ENCODE results near the gene TTC36. TPM values are rescaled to one million over a fixed set of nuclear protein-coding genes. Genes with fewer than 3 reads are reported as not detected.

The TTC36 gene
- total RNA-seq, 1 experiment from 2014 or later = 1.2 TPM

DNA sequence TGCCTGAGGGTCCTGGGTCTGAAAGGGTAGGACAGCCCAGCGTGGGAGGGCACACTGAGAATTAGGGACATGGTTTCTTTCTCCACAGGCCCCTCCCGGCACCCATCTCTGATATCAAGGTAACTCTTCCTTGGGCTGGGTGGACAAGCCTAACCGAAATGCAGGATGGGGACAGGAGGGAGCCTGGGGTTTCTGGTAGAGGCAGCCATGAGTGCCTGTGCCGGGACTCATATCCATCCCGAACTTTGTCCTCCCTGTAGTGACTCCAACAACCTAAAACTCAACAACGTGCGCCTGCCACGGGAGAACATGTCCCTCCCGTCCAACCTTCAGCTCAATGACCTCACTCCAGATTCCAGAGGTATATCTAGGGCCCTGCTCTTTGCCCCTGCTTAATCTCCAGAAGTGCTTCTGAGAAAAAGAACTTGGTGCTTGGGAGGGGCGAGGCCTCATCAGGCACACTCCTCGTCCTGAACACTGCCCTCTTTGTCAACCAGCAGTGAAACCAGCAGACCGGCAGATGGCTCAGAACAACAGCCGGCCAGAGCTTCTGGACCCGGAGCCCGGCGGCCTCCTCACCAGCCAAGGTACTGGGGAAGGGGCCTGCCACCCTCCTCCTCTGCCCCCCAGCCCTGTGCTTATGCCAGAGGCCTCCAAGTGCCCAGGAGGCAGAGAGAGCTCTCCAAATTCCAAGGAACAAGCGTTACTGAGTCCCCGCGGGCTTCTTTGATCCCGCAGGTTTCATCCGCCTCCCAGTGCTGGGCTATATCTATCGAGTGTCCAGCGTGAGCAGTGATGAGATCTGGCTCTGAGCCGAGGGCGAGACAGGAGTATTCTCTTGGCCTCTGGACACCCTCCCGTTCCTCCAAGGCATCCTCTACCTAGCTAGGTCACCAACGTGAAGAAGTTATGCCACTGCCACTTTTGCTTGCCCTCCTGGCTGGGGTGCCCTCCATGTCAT lies 6.8 kb downstream of the TTC36 start:
- no TSS peak for BruUV-seq (replicated peaks)
- peak; percentile 32; the same call in 1 of the 2 replicates for ATAC-seq
- intact Hi-C loops (cut with micrococcal nuclease; ENCODE audit: unreplicated experiment) (loop anchor here (5.0 kb wide), 1 partner anchor 33 kb away; the partner anchor contains the start of gene IFT46), in situ Hi-C loops (cut with HindIII; ENCODE audit: low pct_unique_long_range_greater_than_20kb, low sequenced_read_pairs) (no loop called here)
- no peak for DNase-seq (ENCODE audit: low read depth, low spot score)
- H3K27me3 ChIP-seq (ENCODE audit: control insufficient read depth, insufficient read depth, low read length) = no peaks in the 10 kb centered on the region
- no peak overlapping the region for H3K27ac ChIP-seq (ENCODE audit: low read length)
- peaks cover 9% of the 10 kb centered on the region; the same call in 1 of the 2 replicates for H3K4me1 ChIP-seq (ENCODE audit: control insufficient read depth, insufficient read depth, low read length)
- TF ChIP-seq, protein P1, sequence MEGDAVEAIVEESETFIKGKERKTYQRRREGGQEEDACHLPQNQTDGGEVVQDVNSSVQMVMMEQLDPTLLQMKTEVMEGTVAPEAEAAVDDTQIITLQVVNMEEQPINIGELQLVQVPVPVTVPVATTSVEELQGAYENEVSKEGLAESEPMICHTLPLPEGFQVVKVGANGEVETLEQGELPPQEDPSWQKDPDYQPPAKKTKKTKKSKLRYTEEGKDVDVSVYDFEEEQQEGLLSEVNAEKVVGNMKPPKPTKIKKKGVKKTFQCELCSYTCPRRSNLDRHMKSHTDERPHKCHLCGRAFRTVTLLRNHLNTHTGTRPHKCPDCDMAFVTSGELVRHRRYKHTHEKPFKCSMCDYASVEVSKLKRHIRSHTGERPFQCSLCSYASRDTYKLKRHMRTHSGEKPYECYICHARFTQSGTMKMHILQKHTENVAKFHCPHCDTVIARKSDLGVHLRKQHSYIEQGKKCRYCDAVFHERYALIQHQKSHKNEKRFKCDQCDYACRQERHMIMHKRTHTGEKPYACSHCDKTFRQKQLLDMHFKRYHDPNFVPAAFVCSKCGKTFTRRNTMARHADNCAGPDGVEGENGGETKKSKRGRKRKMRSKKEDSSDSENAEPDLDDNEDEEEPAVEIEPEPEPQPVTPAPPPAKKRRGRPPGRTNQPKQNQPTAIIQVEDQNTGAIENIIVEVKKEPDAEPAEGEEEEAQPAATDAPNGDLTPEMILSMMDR (IDR thresholded peaks at IDR 0.05) = no peak
- peak; percentile 62; the same call in 1 of the 2 replicates for TF ChIP-seq TCF7L2 (IDR thresholded peaks at IDR 0.05; ENCODE audit: low read depth, low read length)
- ChIA-PET CTCF (no interaction called here), POLR2A (interaction anchor here (0.6 kb wide), 1 partner anchor 59 kb away, joined by 3 read pairs; no protein-coding TSS in a partner anchor)
- H3K9me3 ChIP-seq (ENCODE audit: control insufficient read depth, insufficient read depth, low read depth, low read length) = no peaks in the 10 kb centered on the region
- no peaks in the 10 kb centered on the region for H3K36me3 ChIP-seq (ENCODE audit: control insufficient read depth, insufficient read depth, low read length)
- H3K4me3 ChIP-seq (ENCODE audit: low read depth in 2 of 2, low read length in 2 of 2) = no peak overlapping the region

DNA sequence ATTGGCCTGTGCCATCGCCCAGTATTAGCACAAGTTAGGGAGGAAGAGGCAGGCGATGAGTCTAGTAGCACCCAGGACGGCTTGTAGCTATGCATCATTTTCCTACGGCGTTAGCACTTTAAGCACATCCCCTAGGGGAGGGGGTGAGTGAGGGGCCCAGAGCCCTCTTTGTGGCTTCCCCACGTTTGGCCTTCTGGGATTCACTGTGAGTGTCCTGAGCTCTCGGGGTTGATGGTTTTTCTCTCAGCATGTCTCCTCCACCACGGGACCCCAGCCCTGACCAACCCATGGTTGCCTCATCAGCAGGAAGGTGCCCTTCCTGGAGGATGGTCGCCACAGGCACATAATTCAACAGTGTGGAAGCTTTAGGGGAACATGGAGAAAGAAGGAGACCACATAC lies 8.0 kb downstream of the TTC36 start:
- POLR2A ChIA-PET = interaction anchor here (0.5 kb wide), 1 partner anchor 157 kb away, joined by 3 read pairs; no protein-coding TSS in a partner anchor

More for the DNA sequence above, 8.0 kb downstream of the TTC36 start:
- no peaks in the 10 kb centered on the region for H3K9me3 ChIP-seq (ENCODE audit: control insufficient read depth, insufficient read depth, low read depth, low read length)
- in situ Hi-C loops (cut with HindIII; ENCODE audit: low pct_unique_long_range_greater_than_20kb, low sequenced_read_pairs) (no loop called here), intact Hi-C loops (cut with micrococcal nuclease; ENCODE audit: unreplicated experiment) (no loop called here)
- H3K4me3 ChIP-seq (ENCODE audit: low read depth in 2 of 2, low read length in 2 of 2) = no peak overlapping the region
- H3K4me1 ChIP-seq (ENCODE audit: control insufficient read depth, insufficient read depth, low read length) = peaks cover 3% of the 10 kb centered on the region; the same call in 1 of the 2 replicates
- TF ChIP-seq, protein P1 (IDR thresholded peaks at IDR 0.05) = no peak
- no peak for TF ChIP-seq SIN3A (IDR thresholded peaks at IDR 0.05; ENCODE audit: borderline replicate concordance, insufficient read depth, low read depth, low read length)
- no peak for TF ChIP-seq POLR2AphosphoS5 (IDR thresholded peaks at IDR 0.05; ENCODE audit: low read depth, low read length)
- TF ChIP-seq, protein P2, sequence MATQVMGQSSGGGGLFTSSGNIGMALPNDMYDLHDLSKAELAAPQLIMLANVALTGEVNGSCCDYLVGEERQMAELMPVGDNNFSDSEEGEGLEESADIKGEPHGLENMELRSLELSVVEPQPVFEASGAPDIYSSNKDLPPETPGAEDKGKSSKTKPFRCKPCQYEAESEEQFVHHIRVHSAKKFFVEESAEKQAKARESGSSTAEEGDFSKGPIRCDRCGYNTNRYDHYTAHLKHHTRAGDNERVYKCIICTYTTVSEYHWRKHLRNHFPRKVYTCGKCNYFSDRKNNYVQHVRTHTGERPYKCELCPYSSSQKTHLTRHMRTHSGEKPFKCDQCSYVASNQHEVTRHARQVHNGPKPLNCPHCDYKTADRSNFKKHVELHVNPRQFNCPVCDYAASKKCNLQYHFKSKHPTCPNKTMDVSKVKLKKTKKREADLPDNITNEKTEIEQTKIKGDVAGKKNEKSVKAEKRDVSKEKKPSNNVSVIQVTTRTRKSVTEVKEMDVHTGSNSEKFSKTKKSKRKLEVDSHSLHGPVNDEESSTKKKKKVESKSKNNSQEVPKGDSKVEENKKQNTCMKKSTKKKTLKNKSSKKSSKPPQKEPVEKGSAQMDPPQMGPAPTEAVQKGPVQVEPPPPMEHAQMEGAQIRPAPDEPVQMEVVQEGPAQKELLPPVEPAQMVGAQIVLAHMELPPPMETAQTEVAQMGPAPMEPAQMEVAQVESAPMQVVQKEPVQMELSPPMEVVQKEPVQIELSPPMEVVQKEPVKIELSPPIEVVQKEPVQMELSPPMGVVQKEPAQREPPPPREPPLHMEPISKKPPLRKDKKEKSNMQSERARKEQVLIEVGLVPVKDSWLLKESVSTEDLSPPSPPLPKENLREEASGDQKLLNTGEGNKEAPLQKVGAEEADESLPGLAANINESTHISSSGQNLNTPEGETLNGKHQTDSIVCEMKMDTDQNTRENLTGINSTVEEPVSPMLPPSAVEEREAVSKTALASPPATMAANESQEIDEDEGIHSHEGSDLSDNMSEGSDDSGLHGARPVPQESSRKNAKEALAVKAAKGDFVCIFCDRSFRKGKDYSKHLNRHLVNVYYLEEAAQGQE (IDR thresholded peaks at IDR 0.05; ENCODE audit: insufficient read depth in 1 of 2, low read depth in 2 of 2, low read length in 1 of 2) = no peak
- TF ChIP-seq TCF7L2 (IDR thresholded peaks at IDR 0.05; ENCODE audit: low read depth, low read length) = no peak
- CTCF ChIA-PET = no interaction called here
- DNase-seq (ENCODE audit: low read depth, low spot score) (no peak), ATAC-seq (no peak)
- no peaks in the 10 kb centered on the region for H3K36me3 ChIP-seq (ENCODE audit: control insufficient read depth, insufficient read depth, low read length)
- H3K27me3 ChIP-seq (ENCODE audit: control insufficient read depth, insufficient read depth, low read length) = no peaks in the 10 kb centered on the region
- no TSS peak for BruUV-seq (replicated peaks)
- H3K27ac ChIP-seq (ENCODE audit: low read length) = no peak overlapping the region

Measured in Panc1 (cell line).